ENCODE results near the gene KIF13A.

GRCh38 chr6:17904491-17905120 is 82.8 kb downstream of the KIF13A start:
- TF ChIP-seq CTCF (IDR thresholded peaks at IDR 0.05; ENCODE audit: low read length) (no peak), EZH2phosphoT487 (IDR thresholded peaks at IDR 0.05; ENCODE audit: low read length) (no peak)

All from MM.1S (cell line).